SIG-M5 treated with dmso at 0.1 percent for 504 hours (cell line): Measurements from ENCODE around the gene TANC1.

Source experiments
- DNase-seq: peaks from one replicate; lab custom pipeline; 2025; ENCODE audit not compliant: unreplicated experiment; lab: John Stamatoyannopoulos, UW

The TANC1 gene

DNA sequence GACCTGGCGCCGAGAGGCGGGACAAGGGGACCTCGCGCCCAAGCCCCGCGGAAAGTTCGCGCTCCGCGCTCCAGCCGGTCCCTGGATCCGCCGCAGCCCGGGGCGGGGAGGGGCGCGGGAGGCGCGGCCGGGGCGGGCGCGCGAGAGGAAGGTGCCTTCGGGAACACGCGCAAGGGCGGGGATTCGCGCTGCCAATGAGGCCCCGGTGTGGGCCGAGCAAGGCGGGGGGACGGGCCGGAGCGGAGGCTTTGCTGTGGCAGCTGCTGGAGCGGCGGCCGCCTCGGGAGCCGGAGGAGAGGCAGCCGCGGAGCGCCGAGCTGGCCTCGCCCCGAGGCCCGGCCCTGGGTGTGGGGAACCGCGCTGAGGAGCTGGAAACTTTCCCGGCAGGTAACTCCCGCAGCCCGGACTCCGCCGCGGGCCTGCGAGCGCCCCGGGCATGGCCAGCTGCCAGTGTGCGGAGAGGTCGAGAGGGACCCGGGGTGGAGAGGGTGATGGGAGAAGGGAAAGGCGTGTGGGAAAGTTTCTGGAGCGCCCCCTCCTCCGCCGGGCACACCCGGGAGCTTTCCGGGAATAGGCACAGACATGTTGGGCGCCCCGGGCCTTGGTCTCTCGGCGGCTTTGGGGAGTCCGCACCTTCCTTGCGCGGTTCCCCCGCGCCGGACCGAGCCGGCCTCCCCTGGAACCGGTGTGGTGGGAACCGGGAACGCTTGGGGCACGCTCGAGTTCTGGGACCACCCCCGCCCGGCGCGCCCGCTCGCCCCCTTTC, at the start of gene TANC1:
TSS of gene TANC1 (plus strand) at position 245 of the 766 bp plus-strand sequence. CDS start 97,271 bp downstream, outside the sequence.
- DNase-seq: peak; percentile 81

DNA sequence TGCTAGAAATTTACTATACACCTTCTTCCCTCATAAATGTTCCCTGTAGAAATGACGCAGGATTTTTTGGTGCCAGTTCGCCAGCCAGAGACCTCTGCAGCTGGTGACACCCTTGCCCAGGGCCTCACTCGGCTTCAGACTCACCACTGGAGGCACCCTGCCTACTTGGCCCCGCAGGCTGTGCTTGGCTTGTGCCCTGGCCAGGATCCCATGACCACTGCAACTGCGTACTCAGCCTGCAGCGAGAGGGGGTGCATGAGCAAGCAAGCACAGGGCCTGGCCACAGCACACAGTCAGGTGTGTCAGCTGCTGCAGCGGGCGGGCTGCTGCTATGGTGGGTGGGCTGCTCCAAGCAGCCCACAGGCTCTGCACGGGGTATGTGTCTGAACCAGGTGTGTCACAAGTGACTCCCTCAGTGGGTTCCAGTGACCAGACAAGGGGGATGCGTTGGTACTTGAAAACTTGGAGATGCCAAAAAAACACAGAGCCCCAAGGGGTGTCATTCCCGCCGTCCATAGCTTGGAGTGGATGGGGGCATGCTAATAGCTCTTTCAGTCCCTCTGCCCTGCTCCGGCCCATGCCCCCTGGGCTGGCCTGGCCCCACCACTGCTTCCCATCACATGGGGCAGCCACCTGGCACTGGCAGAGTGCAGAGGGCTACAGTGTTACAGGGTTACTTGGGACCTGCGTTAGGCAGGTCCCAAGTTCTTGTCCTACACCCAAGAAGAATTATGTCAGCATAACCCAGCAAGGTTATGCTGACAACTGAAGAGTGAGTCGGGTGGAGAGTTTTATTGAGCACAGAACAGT, 46.6 kb upstream of the TANC1 start:
- DNase-seq: no peak

DNA sequence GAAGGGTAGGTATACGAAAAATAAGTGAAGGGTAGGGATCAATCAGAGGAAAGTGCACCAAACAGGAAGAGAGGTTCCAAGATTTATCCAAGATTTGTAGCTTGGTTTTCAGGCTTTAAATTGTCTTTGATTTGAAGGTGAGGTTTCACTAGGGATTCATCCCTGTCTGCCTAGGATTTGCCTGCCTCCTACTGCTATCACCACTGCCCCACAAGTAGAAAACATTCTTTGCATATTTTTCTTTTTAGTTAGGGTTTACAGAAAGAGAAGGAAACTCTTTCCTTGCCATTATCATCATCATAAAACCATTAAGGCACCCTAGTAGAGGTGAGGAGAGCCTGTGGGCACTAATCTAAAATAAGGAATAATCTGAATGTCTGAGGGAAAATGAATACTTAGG, 45.8 kb upstream of the TANC1 start:
- DNase-seq: no peak

DNA sequence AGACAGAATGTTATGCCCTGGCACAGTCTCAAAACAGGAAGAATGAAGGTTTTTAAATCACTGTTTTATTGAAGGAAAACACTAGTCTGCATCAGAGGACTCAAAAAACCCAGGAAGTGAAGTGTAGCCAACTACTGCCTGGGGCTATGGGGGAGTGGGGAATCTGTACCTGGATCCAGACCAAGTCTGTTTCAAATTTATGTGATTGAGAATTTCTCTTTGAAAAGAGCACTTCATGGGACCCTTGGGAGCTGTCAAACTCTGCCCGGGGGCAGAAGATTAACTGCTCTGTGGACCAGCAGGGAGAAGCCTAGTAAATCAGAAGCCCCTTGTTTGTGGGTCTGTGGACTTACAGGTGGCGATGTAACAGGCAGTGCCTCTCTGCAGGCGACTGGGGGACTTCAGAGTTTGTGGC, 45.3 kb upstream of the TANC1 start:
- no peak for DNase-seq

DNA sequence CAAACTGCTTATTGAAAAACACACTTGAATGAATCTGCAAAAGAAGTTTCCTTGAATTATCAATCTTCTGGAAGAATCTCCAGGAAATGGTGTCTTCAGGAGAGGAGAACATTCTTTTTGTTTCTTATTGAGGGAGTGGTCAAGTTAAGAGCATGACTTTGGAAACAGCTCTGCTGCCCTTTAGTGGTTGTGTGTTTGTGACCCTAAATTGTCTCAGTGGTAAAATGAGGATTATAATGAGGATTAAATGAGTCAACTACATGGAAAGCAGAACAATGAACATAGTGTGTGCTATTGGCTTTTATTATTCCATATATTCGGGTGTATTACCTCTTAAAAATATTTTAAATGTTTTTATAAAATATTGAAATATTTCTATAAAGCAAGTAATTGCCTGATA, 44.8 kb upstream of the TANC1 start:
- no peak for DNase-seq

DNA sequence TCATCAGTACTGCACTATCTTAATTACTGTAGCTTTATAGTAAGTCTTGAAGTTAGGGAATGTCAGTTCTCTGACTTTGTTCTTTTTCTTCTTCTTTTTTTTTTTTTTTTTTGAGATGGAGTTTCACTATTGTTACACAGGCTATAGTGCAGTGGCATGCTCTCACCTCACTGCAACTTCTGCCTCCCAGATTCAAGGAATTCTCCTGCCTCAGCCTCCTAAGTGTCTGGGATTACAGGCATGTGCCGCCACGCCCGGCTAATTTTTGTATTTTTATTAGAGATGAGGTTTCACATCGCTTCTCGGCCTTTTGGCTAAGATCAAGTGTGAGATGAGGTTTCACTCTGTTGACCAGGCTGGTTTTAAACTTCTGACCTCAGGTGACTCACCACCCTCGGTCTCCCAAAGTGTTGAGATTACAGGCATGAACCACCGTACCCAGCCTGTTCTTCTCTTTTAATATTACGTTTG, 41.9 kb upstream of the TANC1 start:
- DNase-seq: no peak

DNA sequence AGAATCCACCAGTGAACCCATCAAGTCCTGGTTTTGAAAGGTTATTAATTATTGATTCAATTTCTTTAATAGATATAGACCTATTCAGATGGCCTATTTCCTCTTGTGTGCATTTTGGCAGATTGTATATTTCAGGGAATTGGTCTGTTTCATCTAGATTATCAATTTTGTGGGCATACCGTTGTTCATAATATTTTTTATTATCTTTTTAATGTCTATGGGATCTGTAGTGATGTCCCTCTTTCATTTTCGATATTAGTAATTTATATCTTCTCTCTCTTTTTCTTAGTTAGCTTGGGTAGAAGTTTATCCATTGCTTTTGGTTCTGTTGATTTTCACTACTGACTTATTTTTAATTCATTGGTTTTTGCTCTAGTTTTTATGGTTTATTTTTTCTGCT, 39.9 kb upstream of the TANC1 start:
- DNase-seq: no peak

DNA sequence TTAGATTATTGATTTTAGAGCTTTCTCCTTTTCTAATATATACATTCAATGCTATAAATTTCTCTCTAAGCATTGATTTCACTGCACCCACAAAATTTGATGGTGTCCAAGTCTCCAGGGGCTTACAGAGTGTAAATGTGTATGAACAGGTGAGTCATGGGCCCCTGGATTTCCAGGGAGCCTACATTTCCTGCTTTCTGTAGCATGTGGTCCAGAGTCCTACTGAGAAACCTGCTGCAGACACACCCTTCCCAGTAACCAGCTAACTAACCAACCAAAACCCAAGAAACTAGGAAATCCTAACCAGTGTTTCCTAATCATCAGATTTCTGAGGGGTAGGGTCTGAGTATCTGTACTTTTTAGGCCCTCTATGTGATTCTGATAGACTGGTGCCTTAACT, 39.5 kb upstream of the TANC1 start:
- DNase-seq: no peak

DNA sequence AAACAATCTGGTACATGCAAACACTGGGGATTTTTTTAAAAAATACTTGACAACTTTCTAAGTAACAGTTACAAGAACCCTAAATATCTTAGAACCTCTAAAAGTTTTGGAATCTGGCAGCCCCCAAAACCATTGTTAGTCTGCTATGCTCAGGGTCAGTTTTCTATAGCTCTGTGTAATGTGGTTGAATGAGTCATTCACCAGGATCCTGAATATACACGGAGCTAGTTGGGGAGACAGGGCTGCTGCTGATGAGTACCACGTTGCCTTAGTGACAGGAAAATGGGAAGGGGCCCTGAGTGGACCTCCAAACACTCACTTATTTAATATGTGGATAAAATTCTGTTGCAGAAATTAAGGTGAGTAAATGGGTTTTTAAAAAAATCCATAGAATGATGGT, 36.9 kb upstream of the TANC1 start:
- peak; percentile 16 for DNase-seq

DNA sequence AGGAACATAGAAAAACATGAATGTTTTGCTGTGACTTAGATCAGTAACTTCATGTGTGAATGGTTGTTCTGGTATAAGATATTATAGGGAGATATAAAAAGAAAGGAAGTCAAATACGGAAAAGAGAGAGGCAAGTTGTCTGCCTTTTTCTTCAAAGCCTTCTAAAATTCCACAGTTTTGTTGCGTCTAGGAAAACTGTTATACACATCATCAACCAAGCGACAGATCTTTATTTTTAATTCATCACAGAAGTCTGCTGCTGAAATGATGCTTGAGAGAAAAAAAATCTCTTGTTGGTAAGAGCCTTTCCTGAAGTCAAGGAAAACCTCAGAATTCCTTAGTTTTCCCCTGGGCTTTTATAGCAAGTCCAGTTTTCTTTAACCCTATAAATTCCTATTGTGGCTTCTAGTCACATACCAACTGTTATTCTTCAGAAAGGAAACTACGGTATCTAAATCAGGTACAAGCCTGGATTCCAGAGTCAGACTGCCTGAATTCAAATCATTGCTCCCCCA, 36.3 kb upstream of the TANC1 start:
- no peak for DNase-seq

DNA sequence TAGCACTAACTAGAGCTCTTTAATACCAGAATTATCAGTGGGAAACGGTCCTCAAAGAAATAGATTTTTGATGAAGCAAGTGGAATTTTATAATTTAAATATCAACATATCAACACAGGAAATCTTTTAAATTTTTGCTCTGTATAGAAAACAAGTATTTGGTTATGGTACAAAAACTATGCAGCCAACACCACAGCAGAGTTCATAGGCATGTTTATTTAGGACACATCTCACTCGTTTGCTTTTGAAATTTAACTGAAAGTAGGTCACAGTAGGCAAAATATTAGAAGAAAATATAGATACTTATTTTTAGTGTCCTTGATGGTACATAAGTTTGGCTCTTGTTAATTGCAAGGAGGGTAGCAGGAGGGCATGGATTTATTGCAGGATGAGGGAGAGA, 34.3 kb upstream of the TANC1 start:
- no peak for DNase-seq

DNA sequence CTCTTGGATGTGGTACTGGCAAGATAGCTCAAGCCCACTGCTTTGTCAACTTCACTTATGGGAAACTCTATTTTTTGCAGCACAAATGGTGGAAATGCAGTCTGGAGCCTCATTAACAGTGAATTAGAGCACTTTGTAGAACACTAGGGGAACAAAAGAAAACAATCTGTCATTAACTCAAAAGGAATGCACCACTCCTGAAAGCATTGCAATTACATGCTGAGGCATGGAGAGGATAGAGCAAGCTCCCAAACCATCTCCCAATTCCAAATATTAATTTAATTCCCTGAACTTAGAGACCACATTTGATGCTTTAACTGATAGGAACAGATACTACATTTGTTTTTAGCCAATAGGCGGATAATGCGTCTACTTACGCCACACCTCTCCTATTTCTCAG, 32.8 kb upstream of the TANC1 start:
- no peak for DNase-seq

DNA sequence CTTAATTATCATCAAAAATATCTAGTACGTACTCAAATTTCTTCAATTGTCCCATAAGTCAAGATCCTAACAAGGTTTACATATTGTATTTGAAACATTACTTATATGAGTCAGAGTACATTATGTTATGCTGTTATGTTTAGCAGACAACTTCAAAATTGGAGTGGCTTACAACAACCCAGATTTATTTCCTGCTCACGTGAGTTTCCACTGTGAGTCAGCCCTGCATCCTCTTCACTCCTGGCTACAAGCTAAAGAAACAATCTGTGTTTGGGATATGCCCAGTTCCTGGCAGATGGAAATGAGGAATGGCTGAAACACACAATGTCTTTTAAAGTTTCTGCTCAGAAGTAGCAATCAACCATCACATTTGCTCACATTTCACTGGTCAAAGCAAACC, 31.5 kb upstream of the TANC1 start:
- no peak for DNase-seq

DNA sequence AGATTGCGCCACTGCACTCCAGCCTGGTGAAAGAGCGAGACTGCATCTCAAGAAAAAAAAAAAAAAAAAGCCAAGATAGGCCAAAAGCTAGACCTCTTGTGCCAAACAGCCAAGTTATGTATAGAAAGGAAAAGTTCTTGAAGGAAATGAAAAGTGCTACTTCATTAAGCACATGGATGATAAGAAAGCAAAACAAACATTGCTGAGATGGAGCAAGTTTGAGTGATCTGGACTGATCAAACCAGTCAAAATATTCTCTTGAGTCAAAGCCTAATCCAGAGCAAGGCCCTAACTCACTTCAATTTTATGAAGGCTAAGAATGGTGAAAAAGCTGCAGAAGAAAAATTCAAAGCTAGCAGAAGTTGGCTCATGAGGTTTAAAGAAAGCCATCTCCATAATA, 28.1 kb upstream of the TANC1 start:
- DNase-seq: no peak

DNA sequence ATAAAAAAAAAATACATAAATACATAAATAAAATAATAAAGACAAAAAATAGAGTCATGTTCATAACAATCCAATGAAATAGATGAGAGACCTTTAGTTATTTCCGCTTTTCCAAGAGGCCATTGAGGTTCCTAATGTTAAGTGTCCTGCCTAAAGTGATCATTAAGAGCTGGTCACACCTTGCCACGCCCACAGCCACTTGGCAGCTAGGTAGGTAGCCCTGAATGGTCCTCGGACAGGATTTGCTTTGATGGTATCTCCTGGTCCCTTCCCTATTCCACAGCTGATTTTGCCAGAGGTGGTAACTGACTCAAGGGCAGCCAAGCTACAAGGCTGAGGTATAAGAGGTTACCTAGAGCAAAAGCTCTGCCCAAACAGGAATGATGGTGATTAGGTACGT, 24.5 kb upstream of the TANC1 start:
- DNase-seq: no peak

DNA sequence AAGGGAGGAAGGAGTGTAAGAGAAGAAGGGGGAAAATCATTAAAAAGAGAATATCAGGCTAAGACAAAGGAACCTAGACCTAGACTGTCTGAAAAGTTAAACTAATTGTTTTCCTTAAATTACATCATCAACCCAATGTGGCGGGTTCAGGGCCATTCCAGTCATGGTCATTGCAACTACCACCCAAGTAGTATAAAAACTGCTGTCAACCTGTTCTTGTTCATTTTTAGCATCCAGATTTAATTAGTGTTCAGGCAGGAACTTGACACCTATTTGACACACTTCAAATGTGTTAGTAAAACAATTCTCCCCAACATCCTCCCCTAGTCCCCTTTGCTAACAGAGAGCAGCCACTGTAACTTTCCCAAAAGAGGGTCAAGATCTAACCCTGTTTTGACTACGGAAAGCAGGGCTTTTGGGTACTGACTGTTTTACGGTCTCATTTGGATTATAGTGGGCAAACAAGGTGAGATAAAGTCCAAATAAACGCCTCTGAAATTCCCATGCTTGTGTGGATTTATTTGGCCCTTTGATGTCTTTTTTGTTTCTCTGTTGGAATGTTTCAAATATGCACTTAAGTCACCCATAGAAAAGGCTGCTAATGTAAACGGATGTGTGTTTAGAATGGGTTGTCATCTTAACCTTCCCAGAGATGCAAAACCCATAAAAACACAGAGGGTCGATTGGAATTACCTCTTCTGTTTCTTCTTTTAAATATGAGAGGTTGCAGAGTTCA, 19.3 kb upstream of the TANC1 start:
- DNase-seq: no peak

DNA sequence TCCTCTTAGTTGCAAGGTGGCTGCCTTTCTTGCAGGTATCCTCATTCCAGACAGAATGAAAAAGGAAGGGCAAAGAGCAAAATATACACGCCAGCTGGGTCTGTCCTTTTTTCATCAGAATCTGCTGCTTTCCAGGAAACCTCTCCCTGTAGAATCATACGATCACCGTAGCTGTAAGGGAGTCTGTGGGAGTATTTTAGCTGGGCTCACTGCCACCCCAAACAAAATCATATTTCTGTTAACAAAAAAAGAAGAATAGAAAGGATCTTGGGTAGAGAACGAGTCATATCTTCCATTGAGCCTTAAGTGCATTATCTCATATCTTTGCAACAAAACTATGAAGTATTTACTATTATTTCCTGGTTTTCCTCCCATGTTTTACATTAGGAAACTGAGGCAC, 15.0 kb upstream of the TANC1 start:
- DNase-seq: no peak

DNA sequence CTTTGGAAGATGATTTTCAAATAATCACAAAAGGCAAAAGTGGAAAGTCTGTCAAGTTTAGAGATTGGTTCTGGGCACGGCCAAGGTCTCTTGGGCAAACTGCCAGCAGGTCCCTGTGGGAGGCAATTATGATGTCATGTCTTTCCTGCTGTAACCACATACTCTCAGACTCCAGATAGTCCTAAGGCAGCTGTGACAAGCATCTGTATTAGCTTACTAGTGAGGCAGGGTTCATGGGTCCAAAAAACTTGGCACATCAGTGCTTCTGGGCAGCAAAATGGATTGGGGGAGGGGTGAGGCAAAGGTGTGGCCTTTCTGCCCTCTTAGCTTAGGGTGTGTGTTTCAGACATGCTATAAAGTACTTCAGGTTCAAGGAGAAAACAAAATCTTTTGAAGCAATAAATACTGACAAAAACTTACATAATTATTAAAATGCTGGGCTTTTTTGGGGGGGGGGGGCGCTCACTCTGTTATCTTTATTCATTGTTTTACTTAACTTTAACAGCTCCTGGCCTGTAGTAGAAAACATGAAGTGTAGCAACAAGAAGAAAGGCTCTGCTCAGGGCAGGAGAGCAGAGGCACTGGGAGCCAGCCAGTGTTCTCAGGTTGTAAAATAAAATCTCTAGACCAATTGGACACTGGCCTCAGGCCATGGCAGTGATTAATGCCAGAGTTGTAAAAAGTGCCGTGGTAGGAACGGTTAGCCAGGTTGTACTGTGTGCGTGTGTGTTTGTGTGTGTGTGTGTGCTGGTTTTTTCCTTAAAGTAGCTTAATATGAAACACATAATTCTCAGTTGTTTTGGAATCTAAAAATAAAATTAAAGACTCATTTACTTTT, 14.3 kb upstream of the TANC1 start:
- DNase-seq: peak; percentile 39

DNA sequence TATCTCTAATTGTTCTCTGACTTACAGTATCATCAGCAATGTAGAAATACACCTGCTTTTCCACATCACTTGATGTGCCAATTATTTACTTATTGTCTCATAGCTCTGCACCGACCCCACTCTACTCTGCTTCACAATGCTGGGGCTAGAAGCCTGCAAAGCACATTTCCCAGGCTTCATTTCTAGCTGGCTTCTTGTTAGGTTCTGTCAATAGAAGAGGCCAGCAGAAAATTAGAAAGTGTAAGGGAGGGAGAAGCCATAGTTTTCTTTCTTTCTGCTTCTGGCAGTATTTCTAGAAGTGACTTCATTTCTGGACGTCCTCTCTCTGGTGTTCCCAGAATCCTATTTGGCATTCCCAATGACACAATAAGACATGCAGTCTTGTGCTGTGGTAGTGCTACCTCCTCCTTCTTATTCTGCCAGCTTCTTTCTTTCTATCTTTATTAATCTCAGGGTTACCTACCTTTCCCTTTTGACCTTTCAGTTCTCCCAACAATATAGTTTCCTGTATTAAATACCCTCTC, 12.5 kb upstream of the TANC1 start:
- no peak for DNase-seq

DNA sequence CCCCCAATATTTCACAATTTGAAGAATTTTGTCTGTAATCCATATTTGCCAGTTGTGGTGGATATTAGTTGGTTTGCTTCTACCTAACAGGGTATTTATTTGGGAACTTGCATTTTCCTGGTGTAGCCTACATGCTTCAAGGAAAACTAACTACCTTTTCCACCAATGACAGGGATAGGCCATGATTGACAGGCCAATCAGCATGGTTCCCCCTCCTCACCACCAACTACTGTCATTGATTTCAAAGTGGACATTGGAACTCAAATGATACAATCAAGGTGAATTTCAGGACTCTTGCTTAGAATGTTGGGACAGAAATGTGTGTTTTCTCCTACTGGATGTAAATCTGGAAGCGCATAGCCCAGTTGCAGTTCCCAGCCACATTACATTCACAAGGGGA, 10.1 kb upstream of the TANC1 start:
- DNase-seq: no peak
